Neural progenitor cell (in vitro differentiated cells): Measurements from ENCODE around the gene LRRC45. TPM values are rescaled to one million over a fixed set of nuclear protein-coding genes. Genes with fewer than 3 reads are reported as not detected.

Source experiments
- DNase-seq: peaks from one replicate; pipeline ENCODE4 v3.0.0-alpha.2; 2016; ENCODE audit warnings: low spot score
- H2AFZ ChIP-seq: fragments of 200-600 bp; sonication (generic); replicated peaks from 2 replicates; pipeline ENCODE4 v1.6.1; 2016; ENCODE audit warnings: antibody characterized with exemption
- H3F3A ChIP-seq: fragments of 200-600 bp; sonication (generic); 2 replicates; pipeline ENCODE4 v1.6.1; 2016; ENCODE audit warnings: antibody characterized with exemption, low read depth
- H3K27ac ChIP-seq: fragments of 200-600 bp; sonication (generic); 2 replicates; pipeline ENCODE4 v1.5.1; 2016; ENCODE audit warnings: mild to moderate bottlenecking
- H3K27me3 ChIP-seq: fragments of 200-600 bp; sonication (generic); 2 replicates; pipeline ENCODE4 v1.6.1; 2016; ENCODE audit warnings: mild to moderate bottlenecking, moderate library complexity
- H3K36me3 ChIP-seq: fragments of 200-600 bp; sonication (generic); 2 replicates; pipeline ENCODE4 v1.5.1; 2016
- H3K4me1 ChIP-seq: fragments of 200-600 bp; sonication (generic); 2 replicates; pipeline ENCODE4 v1.6.1; 2016; ENCODE audit warnings: mixed run types
- H3K4me2 ChIP-seq: fragments of 200-600 bp; sonication (generic); 2 replicates; pipeline ENCODE4 v1.6.1; 2016
- H3K4me3 ChIP-seq: fragments of 200-600 bp; sonication (generic); 2 replicates; pipeline ENCODE4 v1.5.1; 2016
- H3K79me2 ChIP-seq: fragments of 200-600 bp; sonication (generic); 2 replicates; pipeline ENCODE4 v1.6.1; 2016; ENCODE audit warnings: low read depth
- H3K9ac ChIP-seq: fragments of 200-600 bp; sonication (generic); 2 replicates; pipeline ENCODE4 v1.6.1; 2016
- H3K9me3 ChIP-seq: fragments of 200-600 bp; sonication (generic); 2 replicates; pipeline ENCODE4 v1.5.1; 2016; ENCODE audit warnings: low read depth
- H4K20me1 ChIP-seq: fragments of 200-600 bp; sonication (generic); 2 replicates; pipeline ENCODE4 v1.6.1; 2016; ENCODE audit warnings: low read depth
- H3K27ac Mint-ChIP-seq: 3 replicates; pipeline ENCODE4 v1.8.0; 2021; ENCODE audit warnings: mixed read lengths
- H3K27me3 Mint-ChIP-seq: 2 replicates; pipeline ENCODE4 v1.8.0; 2022; ENCODE audit warnings: low read depth, mild to moderate bottlenecking, inconsistent platforms, moderate library complexity, mixed read lengths; ENCODE audit not compliant: insufficient read depth
- H3K36me3 Mint-ChIP-seq: 3 replicates; pipeline ENCODE4 v1.8.0; 2021; ENCODE audit warnings: mixed read lengths
- H3K4me1 Mint-ChIP-seq: 3 replicates; pipeline ENCODE4 v1.8.0; 2021; ENCODE audit warnings: mixed read lengths
- H3K4me3 Mint-ChIP-seq: 3 replicates; pipeline ENCODE4 v1.8.0; 2021; ENCODE audit warnings: mild to moderate bottlenecking, moderate library complexity, mixed read lengths
- H3K9me3 Mint-ChIP-seq: 3 replicates; pipeline ENCODE4 v1.8.0; 2020; ENCODE audit warnings: mixed read lengths
- EZH2 ChIP-seq: fragments of 200-600 bp; sonication (generic); IDR thresholded peaks from 2 replicates; pipeline ENCODE4 v1.6.1; 2017; ENCODE audit warnings: antibody characterized with exemption, mild to moderate bottlenecking, moderate library complexity
- EZH2phosphoT487 ChIP-seq: fragments of 200-600 bp; sonication (generic); IDR thresholded peaks from 2 replicates; pipeline ENCODE4 v1.6.1; 2017; ENCODE audit warnings: antibody characterized with exemption
- total RNA-seq: library from RNA; depleted of rRNA; stranded (reverse); fragments of >200 nt; gene quantifications from 2 replicates; pipeline ENCODE4 v1.2.3, GENCODE V29; 2015; ENCODE audit warnings: low replicate concordance
- TF ChIP-seq, protein P1 (sequence below): fragments of 200-600 bp; sonication (generic); IDR thresholded peaks from 2 replicates; pipeline ENCODE4 v1.5.1; 2017; ENCODE audit warnings: antibody characterized with exemption, mild to moderate bottlenecking

The LRRC45 gene
- total RNA-seq, 1 donor from 2014 or later = 15.4 TPM

DNA sequence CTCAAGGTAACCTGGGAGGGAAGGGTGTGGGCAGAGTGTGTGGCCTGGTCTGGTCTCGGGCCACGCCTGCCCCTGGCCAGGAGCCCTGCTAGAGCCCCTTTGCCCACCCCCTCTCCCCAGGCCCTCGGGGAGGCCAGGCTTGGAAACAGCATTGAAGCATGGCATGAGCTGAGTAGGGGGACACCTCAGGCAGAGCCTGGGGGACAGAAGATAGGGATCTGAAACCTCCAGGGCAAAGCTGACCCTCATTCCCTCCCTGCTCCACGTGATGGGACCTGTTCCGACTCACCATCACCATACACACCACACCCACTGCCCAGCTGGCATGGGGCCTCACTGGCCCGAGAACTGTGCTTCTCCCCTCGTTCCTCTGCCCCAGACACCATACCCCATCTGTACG lies 26.0 kb downstream of the LRRC45 start:
- peaks cover 6% of the 10 kb centered on the region for H3F3A ChIP-seq
- peaks cover 7% of the 10 kb centered on the region for H3K4me1 ChIP-seq
- H3K79me2 ChIP-seq = peaks cover 14% of the 10 kb centered on the region
- no peak for DNase-seq
- H3K27me3 ChIP-seq = no peaks in the 10 kb centered on the region
- no peak overlapping the region for H3K9ac ChIP-seq
- peaks cover 6% of the 10 kb centered on the region for H3K36me3 Mint-ChIP-seq
- no peaks in the 10 kb centered on the region for H3K9me3 ChIP-seq
- no peak overlapping the region for H3K27ac Mint-ChIP-seq
- TF ChIP-seq, protein P1, sequence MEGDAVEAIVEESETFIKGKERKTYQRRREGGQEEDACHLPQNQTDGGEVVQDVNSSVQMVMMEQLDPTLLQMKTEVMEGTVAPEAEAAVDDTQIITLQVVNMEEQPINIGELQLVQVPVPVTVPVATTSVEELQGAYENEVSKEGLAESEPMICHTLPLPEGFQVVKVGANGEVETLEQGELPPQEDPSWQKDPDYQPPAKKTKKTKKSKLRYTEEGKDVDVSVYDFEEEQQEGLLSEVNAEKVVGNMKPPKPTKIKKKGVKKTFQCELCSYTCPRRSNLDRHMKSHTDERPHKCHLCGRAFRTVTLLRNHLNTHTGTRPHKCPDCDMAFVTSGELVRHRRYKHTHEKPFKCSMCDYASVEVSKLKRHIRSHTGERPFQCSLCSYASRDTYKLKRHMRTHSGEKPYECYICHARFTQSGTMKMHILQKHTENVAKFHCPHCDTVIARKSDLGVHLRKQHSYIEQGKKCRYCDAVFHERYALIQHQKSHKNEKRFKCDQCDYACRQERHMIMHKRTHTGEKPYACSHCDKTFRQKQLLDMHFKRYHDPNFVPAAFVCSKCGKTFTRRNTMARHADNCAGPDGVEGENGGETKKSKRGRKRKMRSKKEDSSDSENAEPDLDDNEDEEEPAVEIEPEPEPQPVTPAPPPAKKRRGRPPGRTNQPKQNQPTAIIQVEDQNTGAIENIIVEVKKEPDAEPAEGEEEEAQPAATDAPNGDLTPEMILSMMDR = no peak
- TF ChIP-seq EZH2phosphoT487 (no peak), EZH2 (no peak)
- H4K20me1 ChIP-seq = peaks cover 10% of the 10 kb centered on the region
- no peak overlapping the region for H2AFZ ChIP-seq
- H3K4me3 Mint-ChIP-seq = peak overlapping the region; percentile 65
- peaks cover 6% of the 10 kb centered on the region for H3K4me1 Mint-ChIP-seq
- H3K36me3 ChIP-seq = no peaks in the 10 kb centered on the region
- H3K4me2 ChIP-seq = no peak overlapping the region
- no peaks in the 10 kb centered on the region for H3K9me3 Mint-ChIP-seq
- no peak overlapping the region for H3K4me3 ChIP-seq
- peaks cover 4% of the 10 kb centered on the region for H3K27me3 Mint-ChIP-seq
- no peak overlapping the region for H3K27ac ChIP-seq

DNA sequence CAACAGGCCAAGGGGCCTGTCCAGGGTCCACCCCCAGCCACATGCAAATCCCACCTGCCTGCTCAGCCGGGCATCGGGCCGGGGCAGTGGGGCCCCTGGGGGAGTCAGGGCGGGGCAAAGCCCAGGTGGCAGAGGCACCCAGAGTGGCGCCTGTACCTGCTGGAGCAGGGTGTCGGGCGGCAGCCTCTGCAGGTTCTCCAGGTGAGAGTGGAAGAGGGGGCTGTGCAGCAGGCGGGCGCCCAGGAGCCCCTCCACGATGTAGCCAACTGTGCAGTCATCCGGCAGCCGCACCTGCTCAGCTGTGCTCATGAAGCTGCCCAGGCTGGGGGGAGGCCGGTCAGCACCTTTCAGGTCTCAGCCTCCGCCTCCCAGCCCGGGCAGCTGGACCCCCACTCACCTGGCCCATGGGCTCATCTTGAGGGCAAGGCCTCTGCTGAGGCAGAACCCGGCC lies 26.4 kb downstream of the LRRC45 start:
- no peak overlapping the region for H3K27ac ChIP-seq
- peaks cover 7% of the 10 kb centered on the region for H3K4me1 ChIP-seq
- H3K27ac Mint-ChIP-seq = no peak overlapping the region
- H3K4me1 Mint-ChIP-seq = peaks cover 6% of the 10 kb centered on the region
- H4K20me1 ChIP-seq = peaks cover 10% of the 10 kb centered on the region
- TF ChIP-seq, protein P1 = no peak
- TF ChIP-seq EZH2 = no peak
- TF ChIP-seq EZH2phosphoT487 = no peak
- no peak for DNase-seq
- no peak overlapping the region for H3K4me3 ChIP-seq
- H3K27me3 Mint-ChIP-seq = peaks cover 4% of the 10 kb centered on the region
- H2AFZ ChIP-seq = no peak overlapping the region
- H3K79me2 ChIP-seq = peaks cover 14% of the 10 kb centered on the region
- H3K9ac ChIP-seq = no peak overlapping the region
- H3K9me3 ChIP-seq = no peaks in the 10 kb centered on the region
- no peak overlapping the region for H3K4me2 ChIP-seq
- H3F3A ChIP-seq = peaks cover 6% of the 10 kb centered on the region
- no peaks in the 10 kb centered on the region for H3K27me3 ChIP-seq
- H3K4me3 Mint-ChIP-seq = peak overlapping the region; percentile 90
- H3K9me3 Mint-ChIP-seq = no peaks in the 10 kb centered on the region
- H3K36me3 Mint-ChIP-seq = peaks cover 6% of the 10 kb centered on the region
- H3K36me3 ChIP-seq = no peaks in the 10 kb centered on the region

DNA sequence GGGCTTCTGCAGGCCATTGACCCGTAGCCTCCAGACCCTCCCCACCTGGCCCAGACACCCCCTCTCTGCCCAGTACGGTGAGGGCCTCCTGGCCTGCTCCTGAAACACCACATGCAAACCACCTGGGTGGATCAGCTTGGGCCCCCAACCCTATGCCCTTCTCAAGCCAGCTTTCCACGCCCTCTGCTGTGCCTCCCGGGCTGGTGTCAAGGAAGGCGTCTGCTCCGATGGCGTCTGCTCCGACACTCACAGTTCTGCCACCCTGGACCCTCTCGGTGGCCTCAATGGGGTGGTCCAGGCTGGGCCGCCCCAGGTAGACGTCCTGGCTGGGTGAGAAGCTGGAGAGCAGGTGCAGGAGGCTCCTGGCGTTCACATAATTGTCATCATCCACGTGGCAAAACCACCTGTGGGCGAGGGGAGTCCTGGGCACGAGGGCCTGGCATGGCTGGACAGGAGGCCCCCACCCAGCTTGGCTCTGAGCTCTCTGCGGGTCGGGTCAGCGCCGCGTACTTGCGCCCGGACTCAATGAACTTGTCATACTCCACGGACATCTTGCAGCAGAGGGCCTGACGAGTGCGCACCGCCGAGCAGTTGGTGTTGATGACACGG lies 27.2 kb downstream of the LRRC45 start:
- DNase-seq = no peak
- H3K4me3 ChIP-seq = no peak overlapping the region
- peak overlapping the region; percentile 97 for H3K4me2 ChIP-seq
- H3K4me1 ChIP-seq = peaks cover 7% of the 10 kb centered on the region
- H4K20me1 ChIP-seq = peaks cover 10% of the 10 kb centered on the region
- H3K9ac ChIP-seq = no peak overlapping the region
- Mint-ChIP-seq H3K4me1 (peaks cover 6% of the 10 kb centered on the region), H3K36me3 (peaks cover 6% of the 10 kb centered on the region), H3K4me3 (peak overlapping the region; percentile 90), H3K9me3 (no peaks in the 10 kb centered on the region), H3K27me3 (peaks cover 4% of the 10 kb centered on the region), H3K27ac (no peak overlapping the region)
- H2AFZ ChIP-seq = no peak overlapping the region
- no peak overlapping the region for H3K27ac ChIP-seq
- no peaks in the 10 kb centered on the region for H3K27me3 ChIP-seq
- peaks cover 14% of the 10 kb centered on the region for H3K79me2 ChIP-seq
- no peaks in the 10 kb centered on the region for H3K36me3 ChIP-seq
- no peaks in the 10 kb centered on the region for H3K9me3 ChIP-seq
- peaks cover 6% of the 10 kb centered on the region for H3F3A ChIP-seq
- TF ChIP-seq EZH2phosphoT487 (no peak), EZH2 (no peak)
- TF ChIP-seq, protein P1 = no peak
